Adrenal gland (tissue), 5 donors: ENCODE results near the gene TULP4.

Source experiments
- CTCF ChIP-seq, 6 experiments: fragments of 450-650 bp in 4 of 6; fragments of 200-600 bp in 2 of 6; sonication (generic) in 1 of 6; IDR thresholded peaks; 1 replicate in 5 of 6; 2 replicates in 1 of 6; pipeline versions ENCODE4 v1.5.1 to v1.8.0; 2016 to 2021; ENCODE audit warnings: antibody characterized with exemption in 6 of 6, mild to moderate bottlenecking in 2 of 6, moderate library complexity in 1 of 6
- POLR2A ChIP-seq, 2 donors: fragments of 450-650 bp; IDR thresholded peaks; one replicate each; pipeline ENCODE4 v1.6.1; 2017; ENCODE audit warnings: antibody characterized with exemption in 2 of 2, mild to moderate bottlenecking in 2 of 2, moderate library complexity in 1 of 2
- donor health status: DM: no; HTN: no; CAD: no.

GRCh38 chr6:158371261-158371660, 59.0 kb downstream of the TULP4 start:
- TF ChIP-seq CTCF (IDR thresholded peaks at IDR 0.05), result no peak
- TF ChIP-seq POLR2A (IDR thresholded peaks at IDR 0.05), result no peak
